GM12801 (cell line): ENCODE results near the gene DIP2B.

ENCODE experiments used
- TF ChIP-seq, protein P1 (sequence below): IDR thresholded peaks from one replicate; pipeline ENCODE4 v1.5.1; 2011; ENCODE audit warnings: control low read depth; ENCODE audit not compliant: insufficient read length; ENCODE audit errors: extremely low read depth

The DIP2B gene

DNA sequence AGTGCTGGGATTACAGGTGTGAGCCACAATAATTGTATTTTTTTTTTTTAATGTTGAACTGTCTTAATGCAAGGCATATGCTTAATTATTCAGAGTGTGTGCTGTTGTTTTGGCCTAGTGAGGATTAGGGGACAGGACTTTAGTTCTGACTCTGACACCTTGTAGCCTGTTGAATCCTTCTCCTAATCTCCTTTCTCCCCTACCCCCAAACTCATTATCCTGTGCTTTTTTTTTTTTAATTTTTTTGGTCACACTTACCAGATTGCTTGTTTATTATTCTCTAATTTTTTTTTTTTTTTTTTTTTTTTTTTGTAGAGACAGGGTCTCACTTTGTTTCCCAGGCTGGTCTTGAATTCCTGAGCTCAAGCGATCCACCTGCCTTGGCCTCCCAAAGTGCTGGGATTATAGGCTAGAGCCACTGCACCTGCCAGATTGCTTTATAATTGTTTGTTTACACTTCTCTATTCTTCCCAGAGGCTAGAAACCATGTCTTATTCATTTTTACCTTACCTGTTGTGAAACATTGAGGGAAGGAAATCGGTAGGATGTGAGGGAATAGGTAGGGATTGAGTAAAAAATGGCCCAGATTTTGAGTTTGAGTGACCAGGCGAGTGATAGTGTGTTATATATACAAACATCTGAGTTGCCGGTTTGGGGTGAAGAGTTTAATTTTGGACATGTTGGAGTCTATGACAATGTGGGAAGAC lies 32.2 kb downstream of the DIP2B start:
- TF ChIP-seq, protein P1, sequence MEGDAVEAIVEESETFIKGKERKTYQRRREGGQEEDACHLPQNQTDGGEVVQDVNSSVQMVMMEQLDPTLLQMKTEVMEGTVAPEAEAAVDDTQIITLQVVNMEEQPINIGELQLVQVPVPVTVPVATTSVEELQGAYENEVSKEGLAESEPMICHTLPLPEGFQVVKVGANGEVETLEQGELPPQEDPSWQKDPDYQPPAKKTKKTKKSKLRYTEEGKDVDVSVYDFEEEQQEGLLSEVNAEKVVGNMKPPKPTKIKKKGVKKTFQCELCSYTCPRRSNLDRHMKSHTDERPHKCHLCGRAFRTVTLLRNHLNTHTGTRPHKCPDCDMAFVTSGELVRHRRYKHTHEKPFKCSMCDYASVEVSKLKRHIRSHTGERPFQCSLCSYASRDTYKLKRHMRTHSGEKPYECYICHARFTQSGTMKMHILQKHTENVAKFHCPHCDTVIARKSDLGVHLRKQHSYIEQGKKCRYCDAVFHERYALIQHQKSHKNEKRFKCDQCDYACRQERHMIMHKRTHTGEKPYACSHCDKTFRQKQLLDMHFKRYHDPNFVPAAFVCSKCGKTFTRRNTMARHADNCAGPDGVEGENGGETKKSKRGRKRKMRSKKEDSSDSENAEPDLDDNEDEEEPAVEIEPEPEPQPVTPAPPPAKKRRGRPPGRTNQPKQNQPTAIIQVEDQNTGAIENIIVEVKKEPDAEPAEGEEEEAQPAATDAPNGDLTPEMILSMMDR = no peak

DNA sequence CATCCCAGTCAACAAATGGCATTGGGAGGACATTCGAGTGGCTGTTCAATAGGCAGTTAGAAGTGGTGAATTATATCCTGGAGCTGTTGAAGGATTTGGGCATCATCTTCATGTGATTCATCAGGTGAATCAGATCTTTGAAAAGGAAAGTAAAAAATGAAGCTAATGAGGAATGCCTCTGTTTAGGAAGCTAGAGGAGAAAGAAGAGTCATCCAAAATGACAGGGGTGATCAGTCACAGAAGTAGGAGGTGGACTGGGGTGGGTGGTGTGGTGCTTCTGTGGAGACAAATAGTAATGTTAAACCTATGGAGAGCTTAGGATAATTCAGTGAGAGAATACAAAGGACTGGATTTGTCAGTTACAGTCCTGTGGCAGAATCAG lies 32.7 kb downstream of the DIP2B start:
- TF ChIP-seq, protein P1 = no peak

DNA sequence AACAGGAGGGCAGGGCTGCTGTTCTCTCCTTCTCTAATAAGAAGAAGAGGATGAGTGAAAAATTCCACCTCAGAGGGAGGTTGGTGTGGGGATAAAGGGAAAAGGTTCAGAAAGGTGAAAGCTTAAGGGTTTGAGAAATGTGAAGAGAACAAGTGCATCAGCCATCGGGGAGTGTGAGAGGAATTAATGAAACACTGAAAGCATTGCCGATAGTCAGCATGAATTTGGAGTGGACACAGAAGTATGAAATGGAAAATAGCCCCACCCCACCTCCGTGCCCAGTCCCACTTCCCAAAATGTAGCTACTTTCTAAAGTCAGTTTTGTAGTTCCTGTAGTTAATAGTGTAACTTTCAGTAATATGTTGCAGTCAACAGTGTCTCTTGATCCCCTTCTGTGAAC lies 33.4 kb downstream of the DIP2B start:
- TF ChIP-seq, protein P1 = no peak

DNA sequence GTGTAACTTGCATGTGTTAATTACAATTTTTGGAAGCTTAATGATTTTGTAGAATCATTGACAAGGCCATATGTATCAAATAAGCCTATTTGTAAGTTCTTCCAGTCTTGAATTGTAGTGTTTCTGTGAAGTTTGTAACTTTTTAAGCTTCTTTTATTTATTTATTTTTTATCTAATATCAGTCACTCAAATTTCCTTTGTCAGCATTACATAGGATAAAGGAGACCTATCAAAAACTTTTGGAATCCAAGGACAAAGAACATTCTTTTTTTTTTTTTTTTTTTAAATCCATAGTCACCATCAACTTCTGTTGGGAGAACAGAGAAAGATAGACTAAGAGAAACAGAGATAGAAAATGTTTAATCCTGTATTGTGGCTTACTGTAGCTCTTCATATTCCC lies 36.4 kb downstream of the DIP2B start:
- TF ChIP-seq, protein P1 = no peak

DNA sequence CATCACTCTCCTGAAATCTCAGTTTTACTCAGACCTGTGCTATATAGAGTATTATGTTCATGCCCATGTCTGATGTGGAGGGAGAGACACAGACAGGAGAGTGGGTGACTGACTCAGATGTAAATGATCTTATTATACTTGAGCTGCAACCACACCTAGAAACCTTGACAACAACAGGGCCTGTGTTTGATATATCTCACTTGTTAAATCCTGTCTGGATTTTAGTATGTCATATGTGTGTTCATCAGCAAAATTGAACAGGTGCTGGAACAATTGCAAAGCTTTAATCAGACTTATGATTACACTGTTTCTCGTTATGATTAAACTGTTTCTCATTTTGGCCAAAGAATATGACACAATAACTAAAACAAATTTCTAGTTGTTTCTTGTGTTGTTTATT lies 37.7 kb downstream of the DIP2B start:
- TF ChIP-seq, protein P1 = no peak

DNA sequence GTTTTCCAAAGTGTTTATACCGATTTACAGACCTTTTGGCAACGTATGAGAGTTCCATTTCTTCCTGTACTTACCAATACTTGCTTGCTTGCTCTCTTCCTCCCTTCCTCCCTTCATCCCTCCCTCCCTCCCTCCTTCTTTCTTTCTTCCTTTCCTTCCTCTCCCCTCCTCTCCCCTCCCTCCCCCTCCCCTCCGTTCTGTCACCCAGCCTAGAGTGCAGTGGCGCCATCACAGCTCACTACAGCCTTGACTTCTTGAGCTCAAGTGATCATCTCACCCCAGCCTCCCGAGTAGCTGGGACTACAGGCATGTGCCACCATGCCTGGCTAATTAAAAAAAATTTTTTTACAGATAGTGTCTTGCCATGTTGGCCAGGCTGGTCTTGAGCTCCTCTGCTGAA lies 40.4 kb downstream of the DIP2B start:
- TF ChIP-seq, protein P1 = no peak

DNA sequence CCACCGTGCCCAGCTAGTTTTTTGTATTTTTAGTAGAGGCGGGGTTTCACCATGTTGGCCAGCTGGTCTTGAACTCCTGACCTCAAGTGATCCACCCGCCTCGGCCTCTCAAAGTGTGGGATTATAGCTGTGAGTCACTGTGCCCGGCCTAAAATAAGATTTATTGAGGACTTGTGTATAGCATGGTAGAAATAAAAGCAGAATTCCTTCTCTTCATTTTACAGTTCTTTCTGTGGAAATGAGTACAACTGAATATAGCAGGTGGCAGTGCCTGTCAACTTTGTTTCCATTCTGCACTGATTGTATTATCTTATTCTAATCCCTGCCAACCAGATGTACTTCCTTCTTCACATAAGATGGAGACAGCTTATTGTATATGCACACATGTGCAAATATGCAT lies 41.0 kb downstream of the DIP2B start:
- TF ChIP-seq, protein P1 = no peak
